Effector memory CD4-positive, alpha-beta T cell (primary cell): ENCODE measurements around the gene TRIOBP.

Source experiments
- DNase-seq, 3 donors: peaks; one replicate each; pipeline ENCODE4 v3.0.0-alpha.2; 2020
- H3K27ac ChIP-seq: 2 replicates; pipeline ENCODE4 v1.7.0; 2013; ENCODE audit warnings: mild to moderate bottlenecking, low read length, moderate library complexity; ENCODE audit not compliant: insufficient read depth, poor library complexity, severe bottlenecking
- H3K27me3 ChIP-seq: replicated peaks from 2 replicates; pipeline ENCODE4 v1.7.0; 2013; ENCODE audit warnings: mild to moderate bottlenecking, low read length; ENCODE audit not compliant: insufficient read depth, control insufficient read depth, poor library complexity, severe bottlenecking
- H3K36me3 ChIP-seq: 2 replicates; pipeline ENCODE4 v1.7.0; 2013; ENCODE audit warnings: mild to moderate bottlenecking, low read length, moderate library complexity; ENCODE audit not compliant: control insufficient read depth, insufficient read depth
- H3K4me1 ChIP-seq: 2 replicates; pipeline ENCODE4 v1.7.0; 2013; ENCODE audit warnings: low read length, mild to moderate bottlenecking; ENCODE audit not compliant: control insufficient read depth, insufficient read depth, poor library complexity, severe bottlenecking
- H3K4me3 ChIP-seq: 2 replicates; pipeline ENCODE4 v1.7.0; 2013; ENCODE audit warnings: low read length, low read depth, mild to moderate bottlenecking; ENCODE audit not compliant: insufficient read depth, poor library complexity, severe bottlenecking
- H3K9me3 ChIP-seq: 2 replicates; pipeline ENCODE4 v1.7.0; 2013; ENCODE audit warnings: mild to moderate bottlenecking, low read length, moderate library complexity; ENCODE audit not compliant: control insufficient read depth

The TRIOBP gene

GRCh38 chr22:37728620-37729019 is 31.8 kb downstream of the TRIOBP start:
- H3K36me3 ChIP-seq: no peaks in the 10 kb centered on the region
- H3K27me3 ChIP-seq: no peaks in the 10 kb centered on the region
- no peaks in the 10 kb centered on the region for H3K4me1 ChIP-seq
- H3K4me3 ChIP-seq: no peak overlapping the region
- DNase-seq: no peak
- H3K9me3 ChIP-seq: no peaks in the 10 kb centered on the region
- H3K27ac ChIP-seq: no peak overlapping the region

GRCh38 chr22:37731804-37732471 is 35.1 kb downstream of the TRIOBP start:
- Histone ChIP-seq H3K9me3 (no peaks in the 10 kb centered on the region), H3K36me3 (no peaks in the 10 kb centered on the region), H3K4me1 (no peaks in the 10 kb centered on the region), H3K27me3 (no peaks in the 10 kb centered on the region), H3K4me3 (no peak overlapping the region), H3K27ac (no peak overlapping the region)
- DNase-seq: no peak

GRCh38 chr22:37732699-37733607 is 36.1 kb downstream of the TRIOBP start:
- Histone ChIP-seq H3K4me1 (no peaks in the 10 kb centered on the region), H3K4me3 (no peak overlapping the region), H3K36me3 (no peaks in the 10 kb centered on the region), H3K9me3 (no peaks in the 10 kb centered on the region), H3K27ac (no peak overlapping the region), H3K27me3 (no peaks in the 10 kb centered on the region)
- DNase-seq: no peak

GRCh38 chr22:37733625-37734401 is 37.0 kb downstream of the TRIOBP start:
- Histone ChIP-seq H3K27me3 (no peaks in the 10 kb centered on the region), H3K36me3 (no peaks in the 10 kb centered on the region), H3K4me1 (no peaks in the 10 kb centered on the region), H3K9me3 (no peaks in the 10 kb centered on the region), H3K4me3 (no peak overlapping the region), H3K27ac (no peak overlapping the region)
- DNase-seq: no peak

- no peak for DNase-seq
- Histone ChIP-seq H3K27me3 (no peaks in the 10 kb centered on the region), H3K27ac (no peak overlapping the region), H3K4me3 (no peak overlapping the region), H3K9me3 (no peaks in the 10 kb centered on the region), H3K4me1 (no peaks in the 10 kb centered on the region), H3K36me3 (no peaks in the 10 kb centered on the region)
Measured at GRCh38 chr22:37734402-37734700, 37.5 kb downstream of the TRIOBP start.

- no peaks in the 10 kb centered on the region for H3K9me3 ChIP-seq
- no peak overlapping the region for H3K4me3 ChIP-seq
- DNase-seq: no peak
- H3K27me3 ChIP-seq: no peaks in the 10 kb centered on the region
- no peaks in the 10 kb centered on the region for H3K36me3 ChIP-seq
- H3K27ac ChIP-seq: no peak overlapping the region
- H3K4me1 ChIP-seq: no peaks in the 10 kb centered on the region
Measured at GRCh38 chr22:37734964-37735451, 38.2 kb downstream of the TRIOBP start.

- no peak overlapping the region for H3K27ac ChIP-seq
- no peaks in the 10 kb centered on the region for H3K27me3 ChIP-seq
- H3K36me3 ChIP-seq: no peaks in the 10 kb centered on the region
- no peaks in the 10 kb centered on the region for H3K9me3 ChIP-seq
- H3K4me1 ChIP-seq: no peaks in the 10 kb centered on the region
- H3K4me3 ChIP-seq: no peak overlapping the region
- no peak for DNase-seq
Measured at GRCh38 chr22:37739035-37739434, 42.2 kb downstream of the TRIOBP start.

- DNase-seq: no peak
Measured at GRCh38 chr22:37739611-37740049, 42.8 kb downstream of the TRIOBP start.

GRCh38 chr22:37740455-37741311 is 43.8 kb downstream of the TRIOBP start:
- Histone ChIP-seq H3K9me3 (no peaks in the 10 kb centered on the region), H3K4me1 (peaks cover 5% of the 10 kb centered on the region), H3K4me3 (no peak overlapping the region), H3K27me3 (no peaks in the 10 kb centered on the region), H3K36me3 (no peaks in the 10 kb centered on the region), H3K27ac (no peak overlapping the region)
- DNase-seq: no peak

More at GRCh38 chr22:37739611-37740049, 42.8 kb downstream of the TRIOBP start:
- no peaks in the 10 kb centered on the region for H3K36me3 ChIP-seq
- no peaks in the 10 kb centered on the region for H3K4me1 ChIP-seq
- H3K27ac ChIP-seq: no peak overlapping the region
- no peaks in the 10 kb centered on the region for H3K27me3 ChIP-seq
- H3K9me3 ChIP-seq: no peaks in the 10 kb centered on the region
- H3K4me3 ChIP-seq: no peak overlapping the region
